ENCODE results near the gene TNFRSF13B.
A peak's percentile ranks its signal among the peaks of the same experiment; 100 is the strongest.
"Not testable (repeated sequence)": the region's sequence is repeated elsewhere in the genome, so short reads cannot be mapped to it uniquely, and the experiment has no call there.

Gene TNFRSF13B

GRCh38 chr17:17011043-17011907 lies 39.4 kb upstream of the TNFRSF13B start:
- not testable (repeated sequence) for H3K4me3 Mint-ChIP-seq, H3K27ac Mint-ChIP-seq
- H3K4me1 Mint-ChIP-seq (ENCODE audit: low read depth) = peaks cover 17% of the 10 kb centered on the region

DNA sequence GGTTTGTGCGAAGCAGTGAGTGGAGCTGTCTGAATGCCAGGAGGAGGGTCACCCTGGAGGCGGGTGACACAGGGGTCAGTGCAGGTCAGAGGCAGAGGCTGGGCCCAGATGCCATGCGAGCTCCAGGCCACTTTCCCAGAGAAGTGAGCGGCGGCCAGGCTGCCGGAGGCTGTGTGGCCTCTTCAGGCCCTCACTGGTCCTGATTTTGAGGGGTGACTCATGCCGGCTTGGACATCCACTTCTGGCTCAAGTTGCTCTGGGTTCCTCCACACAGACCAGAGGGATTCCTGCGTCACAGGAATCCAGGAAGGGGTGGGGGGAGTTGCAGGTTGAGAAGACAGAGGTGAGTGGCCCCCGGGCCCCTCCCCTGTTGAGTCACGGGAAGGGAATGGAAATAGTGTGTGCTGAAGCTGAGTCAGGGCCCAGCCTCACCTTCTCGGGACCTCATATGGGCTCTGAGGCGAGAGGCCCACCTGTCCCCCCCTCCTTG lies 38.7 kb upstream of the TNFRSF13B start:
- H3K9me3 Mint-ChIP-seq; H3K27ac Mint-ChIP-seq; H3K36me3 Mint-ChIP-seq (ENCODE audit: low read depth); H3K4me3 Mint-ChIP-seq; H3K27me3 Mint-ChIP-seq; DNase-seq: not testable (repeated sequence)
- peaks cover 10% of the 10 kb centered on the region for H3K4me1 Mint-ChIP-seq (ENCODE audit: low read depth)

More at GRCh38 chr17:17011043-17011907, 39.4 kb upstream of the TNFRSF13B start:
- not testable (repeated sequence) for H3K9me3 Mint-ChIP-seq; H3K27me3 Mint-ChIP-seq; H3K36me3 Mint-ChIP-seq (ENCODE audit: low read depth)
- peak; percentile 12 for DNase-seq

GRCh38 chr17:17009972-17010371 lies 38.1 kb upstream of the TNFRSF13B start:
- H3K27me3 Mint-ChIP-seq; H3K4me3 Mint-ChIP-seq; H3K36me3 Mint-ChIP-seq (ENCODE audit: low read depth); H3K9me3 Mint-ChIP-seq; DNase-seq; H3K27ac Mint-ChIP-seq; H3K4me1 Mint-ChIP-seq (ENCODE audit: low read depth): not testable (repeated sequence)

- H3K4me1 Mint-ChIP-seq (ENCODE audit: low read depth); H3K27me3 Mint-ChIP-seq; H3K4me3 Mint-ChIP-seq; H3K27ac Mint-ChIP-seq; H3K36me3 Mint-ChIP-seq (ENCODE audit: low read depth); DNase-seq; H3K9me3 Mint-ChIP-seq: not testable (repeated sequence)
These were observed 36.9 kb upstream of the TNFRSF13B start for GRCh38 chr17:17008621-17009397.

DNA sequence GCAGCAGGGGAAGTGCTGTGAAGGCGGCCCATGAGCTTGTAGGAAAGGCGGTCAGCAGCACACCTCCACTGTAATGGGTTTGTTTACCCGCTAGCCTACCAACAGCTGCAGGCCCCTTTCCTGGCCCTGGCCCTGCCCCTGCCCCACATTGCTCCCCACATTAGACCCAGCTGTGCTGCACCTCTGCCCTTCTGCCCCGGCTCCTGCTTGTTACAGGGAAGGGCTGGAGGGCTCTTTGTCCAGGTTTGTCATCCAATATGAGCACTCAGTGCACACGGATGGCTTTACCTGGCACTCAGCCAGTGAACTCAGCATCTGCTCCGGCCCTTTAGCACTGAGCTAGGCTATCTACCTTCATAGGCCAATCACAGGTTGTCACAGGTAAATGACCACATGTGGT lies 36.0 kb upstream of the TNFRSF13B start:
- not testable (repeated sequence) for H3K27ac Mint-ChIP-seq; H3K4me1 Mint-ChIP-seq (ENCODE audit: low read depth); H3K36me3 Mint-ChIP-seq (ENCODE audit: low read depth); H3K9me3 Mint-ChIP-seq; DNase-seq; H3K27me3 Mint-ChIP-seq; H3K4me3 Mint-ChIP-seq

GRCh38 chr17:17004997-17005614 lies 33.2 kb upstream of the TNFRSF13B start:
- H3K27ac Mint-ChIP-seq; H3K36me3 Mint-ChIP-seq (ENCODE audit: low read depth); H3K4me3 Mint-ChIP-seq; H3K4me1 Mint-ChIP-seq (ENCODE audit: low read depth); H3K27me3 Mint-ChIP-seq; DNase-seq; H3K9me3 Mint-ChIP-seq: not testable (repeated sequence)

DNA sequence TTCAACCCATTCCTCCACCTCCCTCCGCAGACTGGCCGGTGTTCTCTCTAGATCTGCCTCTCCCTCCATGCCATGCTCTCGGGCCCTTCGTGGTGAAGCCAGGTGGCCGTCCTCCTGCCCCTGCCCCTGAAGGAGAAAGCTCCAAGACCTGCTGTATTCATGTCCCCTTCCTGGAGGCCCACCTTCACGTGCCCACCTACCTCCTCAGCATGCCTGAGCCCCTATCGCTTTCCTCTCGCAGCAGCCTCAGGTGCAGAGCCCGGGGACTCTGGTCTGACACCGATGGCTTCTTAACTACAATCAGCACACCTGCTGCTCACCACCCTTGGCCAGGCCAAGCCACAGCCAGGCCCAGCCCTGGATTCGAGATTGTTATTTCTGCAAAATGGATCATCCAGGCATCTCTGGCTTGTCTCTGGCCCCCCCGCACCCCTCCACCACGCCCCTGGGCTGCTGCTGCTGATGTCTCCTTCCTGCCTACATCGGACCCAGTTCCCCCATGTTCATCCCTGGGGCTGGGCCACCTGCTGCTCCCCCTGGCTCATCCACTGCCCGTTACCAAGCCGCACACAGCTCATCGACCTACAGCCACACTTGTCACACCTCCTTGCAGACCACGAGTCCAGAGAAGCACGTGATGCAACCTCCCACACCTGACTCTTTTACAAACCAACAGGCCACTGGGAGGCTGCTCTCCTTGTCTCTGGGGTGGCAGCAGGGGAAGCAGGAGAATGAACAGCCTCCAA lies 32.5 kb upstream of the TNFRSF13B start:
- no peak overlapping the region for H3K4me3 Mint-ChIP-seq
- no peak overlapping the region for H3K27ac Mint-ChIP-seq
- no peaks in the 10 kb centered on the region for H3K36me3 Mint-ChIP-seq (ENCODE audit: low read depth)
- no peaks in the 10 kb centered on the region for H3K27me3 Mint-ChIP-seq
- no peak for DNase-seq
- peaks cover 2% of the 10 kb centered on the region for H3K4me1 Mint-ChIP-seq (ENCODE audit: low read depth)
- H3K9me3 Mint-ChIP-seq = no peaks in the 10 kb centered on the region

- DNase-seq; H3K4me1 Mint-ChIP-seq (ENCODE audit: low read depth); H3K36me3 Mint-ChIP-seq (ENCODE audit: low read depth); H3K9me3 Mint-ChIP-seq; H3K4me3 Mint-ChIP-seq; H3K27ac Mint-ChIP-seq; H3K27me3 Mint-ChIP-seq: not testable (repeated sequence)
These were observed 31.1 kb upstream of the TNFRSF13B start for GRCh38 chr17:17002731-17003715.

GRCh38 chr17:17001874-17002520 lies 30.1 kb upstream of the TNFRSF13B start:
- Mint-ChIP-seq H3K27ac (no peak overlapping the region), H3K36me3 (ENCODE audit: low read depth) (no peaks in the 10 kb centered on the region), H3K27me3 (no peaks in the 10 kb centered on the region), H3K4me1 (ENCODE audit: low read depth) (peaks cover 2% of the 10 kb centered on the region), H3K9me3 (no peaks in the 10 kb centered on the region), H3K4me3 (no peak overlapping the region)
- DNase-seq = peak; percentile 87

- H3K4me3 Mint-ChIP-seq = no peak overlapping the region
- no peak for DNase-seq
- H3K4me1 Mint-ChIP-seq (ENCODE audit: low read depth) = peaks cover 2% of the 10 kb centered on the region
- no peaks in the 10 kb centered on the region for H3K36me3 Mint-ChIP-seq (ENCODE audit: low read depth)
- H3K27ac Mint-ChIP-seq = no peak overlapping the region
- no peaks in the 10 kb centered on the region for H3K9me3 Mint-ChIP-seq
- no peaks in the 10 kb centered on the region for H3K27me3 Mint-ChIP-seq
These were observed 29.3 kb upstream of the TNFRSF13B start for GRCh38 chr17:17001076-17001777.

DNA sequence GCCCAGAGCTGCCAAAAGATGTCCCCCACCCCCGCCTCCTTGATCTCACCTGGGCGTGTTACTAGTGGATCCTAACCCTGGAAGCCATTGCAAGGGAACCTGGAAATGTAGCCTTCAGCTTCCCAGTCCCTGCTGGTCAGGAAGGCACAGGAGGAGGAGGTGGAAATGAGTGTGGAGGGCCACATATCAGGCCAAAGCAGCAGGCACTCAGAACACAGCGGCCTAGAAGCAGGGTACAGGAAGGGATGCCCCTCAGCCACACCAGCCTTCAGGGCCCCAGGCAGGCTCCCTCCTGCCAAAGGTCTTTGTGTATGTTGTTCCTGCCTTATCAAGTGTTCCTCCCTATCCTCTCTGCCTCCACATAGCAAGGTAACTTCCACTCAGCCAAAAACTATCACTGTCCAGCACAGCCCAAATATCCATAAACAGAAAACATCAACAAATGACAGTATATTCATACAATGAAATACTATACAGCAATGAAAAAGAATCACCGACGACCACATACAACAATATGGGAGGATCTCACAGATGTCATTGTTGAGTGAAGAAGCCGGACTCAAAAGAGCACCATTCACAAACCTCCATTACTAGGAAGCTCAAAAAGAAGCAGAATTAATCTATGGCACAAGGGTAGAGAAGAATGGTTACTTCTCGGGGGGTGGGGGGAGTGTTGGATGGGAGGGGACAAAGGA lies 28.2 kb upstream of the TNFRSF13B start:
- Mint-ChIP-seq H3K4me1 (ENCODE audit: low read depth) (peaks cover 2% of the 10 kb centered on the region), H3K4me3 (no peak overlapping the region), H3K36me3 (ENCODE audit: low read depth) (no peaks in the 10 kb centered on the region), H3K27me3 (no peaks in the 10 kb centered on the region), H3K9me3 (no peaks in the 10 kb centered on the region), H3K27ac (no peak overlapping the region)
- DNase-seq = no peak

All from activated T-cell treated with anti-CD3 and anti-CD28 coated beads, Interleukin-2, amount 50 U/mL, for 24 hours (primary cell).